ENCODE data around the gene NAGLU.
A peak's percentile ranks its signal among the peaks of the same experiment; 100 is the strongest.
"Not testable (repeated sequence)": the region's sequence is repeated elsewhere in the genome, so short reads cannot be mapped to it uniquely, and the experiment has no call there.

NAGLU gene

DNA sequence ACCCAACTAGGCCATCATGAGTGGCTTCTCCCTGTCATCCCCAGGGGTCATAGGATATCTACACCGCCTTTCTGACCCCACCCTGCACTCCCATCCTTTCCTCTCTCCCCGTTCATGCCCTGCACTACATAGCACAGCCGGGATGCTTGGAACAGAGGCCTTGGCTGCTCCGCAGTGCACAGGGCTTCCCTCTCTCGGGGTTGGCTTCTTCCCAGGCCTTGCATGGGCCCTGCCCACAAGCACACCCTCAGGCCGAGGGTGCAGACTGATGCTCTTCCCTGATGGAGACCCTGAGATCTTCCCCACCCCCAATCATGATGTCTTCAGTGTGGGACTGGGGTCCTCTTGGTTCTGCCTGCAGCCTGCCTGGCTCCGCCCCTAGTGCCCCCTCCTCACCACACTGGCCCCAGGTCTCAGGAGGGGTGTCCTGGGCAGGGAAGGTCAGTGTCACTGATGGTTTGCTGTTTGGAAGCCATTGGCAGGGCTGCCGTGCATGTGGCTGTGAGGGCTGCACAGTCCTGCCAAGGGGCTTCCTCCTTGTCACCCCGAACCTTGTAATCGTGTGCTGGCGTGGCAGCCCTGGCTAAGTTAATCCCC is 14.3 kb upstream of the NAGLU start:
- no peak for DNase-seq

DNA sequence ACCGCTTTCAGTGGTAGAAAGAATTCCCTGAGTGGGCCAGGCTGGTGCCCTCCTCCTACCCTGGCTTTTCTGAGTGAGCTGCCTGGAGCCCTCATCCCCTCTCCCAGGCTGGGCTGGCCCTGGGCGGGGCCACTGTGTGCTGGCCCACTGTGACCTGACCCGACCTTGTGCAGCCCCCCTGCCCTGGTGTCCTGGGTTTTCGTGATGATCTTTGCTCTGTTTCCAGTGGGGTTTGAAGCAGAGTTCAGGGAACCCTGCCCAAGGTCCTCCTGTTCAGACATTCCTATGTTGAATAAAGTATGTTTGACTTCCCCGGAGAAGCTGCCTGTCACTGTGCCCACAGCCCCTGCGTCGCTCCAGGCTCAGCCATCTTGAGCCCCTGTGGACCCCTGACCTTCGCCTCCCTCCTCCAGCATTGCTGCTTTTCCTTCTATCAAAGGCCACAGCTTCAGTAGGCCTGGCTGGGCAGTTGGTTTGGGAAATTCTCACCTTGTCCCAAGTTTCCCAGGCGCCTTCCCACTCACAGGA is 13.7 kb upstream of the NAGLU start:
- DNase-seq, result no peak

DNA sequence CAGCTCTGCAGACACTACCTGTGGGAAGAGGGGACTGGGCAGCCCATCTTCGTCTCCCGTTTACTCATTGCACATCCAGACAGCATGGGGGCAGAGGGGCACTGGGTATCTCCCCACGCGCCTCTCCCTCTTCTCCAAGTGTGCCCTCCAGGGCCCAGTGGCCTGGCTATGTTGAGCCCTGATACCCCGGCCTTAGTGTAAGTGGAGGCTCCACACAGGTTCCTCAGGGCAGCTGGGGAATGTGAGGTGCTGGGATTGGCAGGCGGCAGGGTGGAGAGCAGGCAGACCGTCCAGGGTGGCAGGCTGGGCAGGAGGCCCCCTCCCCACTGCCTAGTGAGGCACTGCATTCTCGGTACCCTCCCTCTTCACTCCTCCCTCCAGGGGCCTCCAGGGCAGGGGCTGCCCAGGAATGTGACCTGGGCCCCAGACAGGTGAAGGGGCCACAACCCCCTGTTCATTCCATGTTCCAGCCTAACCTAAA is 13.2 kb upstream of the NAGLU start:
- no peak for DNase-seq

DNA sequence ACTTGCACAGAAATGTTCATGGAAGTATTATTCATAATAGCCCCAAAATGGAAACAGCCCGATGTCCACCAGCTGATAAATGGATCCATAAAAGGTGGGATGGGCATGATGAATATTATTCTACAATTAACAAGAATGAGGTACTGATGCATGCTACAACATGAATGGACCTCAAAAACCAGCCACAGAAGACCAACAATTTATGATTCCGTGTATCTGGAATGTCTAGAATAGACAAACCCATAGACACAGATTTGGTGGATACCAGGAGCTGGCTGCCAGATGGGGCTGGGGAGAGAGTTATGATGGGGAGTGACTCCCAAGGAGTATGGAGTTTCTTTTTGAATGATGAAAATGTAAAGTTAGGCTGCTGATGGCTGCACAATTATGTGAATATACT is 10.8 kb upstream of the NAGLU start:
- DNase-seq, result no peak

DNA sequence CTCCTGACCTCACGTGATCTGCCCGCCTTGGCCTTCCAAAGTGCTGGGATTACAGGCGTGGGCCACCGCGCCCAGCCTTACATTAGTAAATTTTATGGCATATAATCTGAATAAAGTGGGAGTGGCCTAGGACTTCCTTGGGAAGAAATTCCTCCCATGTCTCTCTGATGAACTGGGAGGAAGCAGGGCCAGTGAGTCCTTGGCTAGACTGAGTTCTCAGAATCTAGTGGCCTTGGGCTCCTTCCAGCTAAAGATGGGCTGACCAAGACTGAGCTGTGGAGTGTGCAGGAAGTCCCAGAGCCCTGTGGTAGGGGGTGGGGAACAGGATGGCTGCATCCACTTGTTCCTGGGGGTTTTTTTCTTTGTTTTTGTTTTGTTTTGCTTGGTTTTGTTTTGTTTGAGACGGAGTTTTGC is 10.0 kb upstream of the NAGLU start:
- DNase-seq, result no peak

DNA sequence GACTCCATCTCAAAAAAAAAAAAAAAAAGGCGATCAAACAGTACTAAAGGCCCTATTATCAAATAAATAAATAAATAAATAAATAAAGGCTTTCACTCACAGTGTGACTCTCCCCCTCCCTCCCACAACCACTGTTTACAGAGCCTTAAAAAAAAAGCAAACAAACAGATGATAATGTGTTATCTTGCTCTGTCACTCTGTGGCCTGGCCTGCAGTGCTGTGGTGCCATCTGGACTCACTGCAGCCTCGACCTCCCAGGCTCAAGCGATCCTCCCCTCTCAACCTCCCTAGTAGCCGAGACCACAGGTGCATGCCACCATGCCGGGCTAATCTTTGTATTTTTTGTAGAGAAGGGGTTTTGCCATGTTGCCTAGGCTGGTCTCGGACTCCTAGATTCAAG is 8.1 kb upstream of the NAGLU start:
- DNase-seq, result no peak

DNA sequence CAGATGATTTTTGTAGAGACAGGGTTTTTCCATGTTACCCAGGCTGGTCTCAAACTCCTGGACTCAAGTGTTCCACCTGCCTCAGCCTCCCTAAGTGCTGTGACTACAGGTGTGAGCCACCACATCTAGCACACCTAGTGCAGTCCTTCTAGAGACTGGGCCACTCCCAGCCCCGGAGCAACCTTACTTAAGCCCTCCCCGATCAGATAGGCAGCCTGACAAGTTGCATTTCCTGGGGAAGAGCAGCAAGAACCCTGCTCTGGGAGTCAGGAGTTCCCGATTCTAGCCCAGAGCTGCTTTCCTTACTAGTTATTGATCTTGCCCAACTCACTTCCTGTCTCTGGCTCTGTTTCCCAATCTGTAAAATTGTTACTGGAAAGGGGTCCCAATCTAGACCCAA is 7.0 kb upstream of the NAGLU start:
- DNase-seq, result no peak

DNA sequence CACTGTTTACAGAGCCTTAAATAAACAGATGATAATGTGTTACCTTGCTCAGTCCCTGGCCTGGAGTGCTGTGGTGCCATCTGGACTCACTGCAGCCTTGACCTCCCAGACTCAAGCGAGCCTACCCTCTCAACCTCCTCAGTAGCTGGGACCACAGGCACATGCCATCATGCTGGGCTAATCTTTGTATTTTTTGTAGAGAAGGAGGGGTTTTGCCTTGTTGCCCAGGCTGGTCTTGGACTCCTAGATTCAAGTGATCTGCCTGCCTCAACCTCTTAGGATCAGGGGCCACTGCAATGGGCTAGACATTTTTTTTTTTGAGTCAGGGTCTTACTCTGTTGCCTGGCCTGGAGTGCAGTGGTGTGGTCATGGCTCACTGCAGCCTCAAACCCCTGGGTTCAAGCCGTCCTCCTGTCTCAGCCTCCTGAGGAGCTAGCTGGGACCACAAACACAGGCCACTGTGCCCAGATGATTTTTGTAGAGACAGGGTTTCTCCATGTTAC is 5.0 kb upstream of the NAGLU start:
- no peak for DNase-seq

DNA sequence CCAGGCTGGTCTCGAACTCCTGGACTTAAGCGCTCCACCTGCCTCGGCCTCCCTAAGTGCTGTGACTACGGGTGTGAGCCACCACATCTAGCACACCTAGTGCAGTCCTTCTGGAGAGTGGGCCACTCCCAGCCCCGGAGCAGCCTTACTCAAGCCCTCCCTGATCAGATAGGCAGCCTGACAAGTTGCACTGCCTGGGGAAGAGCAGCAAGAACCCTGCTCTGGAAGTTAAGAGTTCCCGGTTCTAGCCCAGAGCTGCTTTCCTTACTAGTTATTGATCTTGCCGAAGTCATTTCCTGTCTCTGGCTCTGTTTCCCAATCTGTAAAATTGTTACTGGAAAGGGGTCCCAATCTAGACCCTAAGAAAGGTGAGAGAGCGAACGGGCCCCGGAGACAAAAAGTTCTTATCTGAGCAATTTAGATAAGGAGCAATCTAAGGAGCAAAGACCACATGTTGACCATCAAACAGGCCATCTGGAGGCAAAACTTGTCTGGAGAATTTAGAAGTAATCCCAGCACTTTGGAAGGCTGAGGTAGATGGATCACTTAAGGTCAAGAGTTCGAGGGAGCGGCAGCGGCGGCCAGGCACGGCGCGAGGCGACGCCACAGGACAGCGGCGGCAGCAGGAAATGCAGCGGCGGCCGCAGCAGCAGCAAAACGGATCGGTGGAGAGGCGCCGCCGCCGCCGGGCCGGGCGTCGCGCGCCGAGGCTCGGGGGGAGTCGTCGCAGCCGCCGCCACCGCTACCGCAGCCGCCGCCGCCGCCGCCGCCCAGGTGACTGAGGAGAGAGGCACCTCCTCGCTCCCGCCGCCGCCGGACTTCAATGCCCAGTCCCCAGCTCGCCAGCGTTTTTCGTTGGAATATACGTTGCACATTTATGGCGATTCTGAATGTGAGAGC is 4.3 kb upstream of the NAGLU start:
- DNase-seq, result no peak

DNA sequence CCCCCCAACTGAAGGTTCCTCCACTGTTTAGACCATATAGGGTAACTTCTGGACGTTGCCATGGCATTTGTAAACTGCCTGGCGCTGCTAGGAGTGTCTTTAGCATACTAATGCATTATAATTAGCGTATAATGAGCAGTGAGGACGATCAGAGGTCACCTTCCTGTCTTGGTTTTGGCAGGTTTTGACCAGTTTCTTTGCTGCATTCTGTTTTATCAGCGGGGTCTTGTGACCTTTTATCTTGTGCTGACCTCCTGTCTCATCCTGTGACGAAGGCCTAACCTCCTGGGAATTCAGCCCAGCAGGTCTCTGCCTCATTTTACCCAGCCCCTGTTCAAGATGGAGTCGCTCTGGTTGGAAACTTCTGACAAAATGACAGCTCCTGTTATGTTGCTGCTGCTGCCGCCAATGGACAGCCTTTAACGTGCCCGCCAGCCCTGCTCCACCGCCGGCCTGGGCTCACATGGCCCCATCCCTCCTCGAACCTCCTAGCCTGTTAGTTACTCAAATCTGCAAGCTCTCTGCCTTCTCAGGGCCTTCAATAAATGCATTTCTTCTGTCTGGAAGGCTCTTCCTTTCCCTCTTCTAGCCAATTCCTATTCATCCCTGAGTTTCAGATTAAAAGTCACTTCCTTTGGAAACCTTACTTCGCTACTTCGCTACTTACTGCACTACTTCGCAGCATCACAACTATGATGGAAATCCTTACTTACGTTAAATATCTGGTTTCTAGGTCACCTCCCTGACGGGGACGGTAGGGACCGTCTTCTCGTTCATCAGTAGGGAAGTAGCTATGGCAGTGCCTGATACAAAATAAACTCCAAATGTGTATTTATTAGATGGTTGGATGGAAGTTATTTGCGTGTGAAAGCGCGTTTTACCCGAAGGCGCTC is 640 bp upstream of the NAGLU start:
- DNase-seq, result no peak

DNA sequence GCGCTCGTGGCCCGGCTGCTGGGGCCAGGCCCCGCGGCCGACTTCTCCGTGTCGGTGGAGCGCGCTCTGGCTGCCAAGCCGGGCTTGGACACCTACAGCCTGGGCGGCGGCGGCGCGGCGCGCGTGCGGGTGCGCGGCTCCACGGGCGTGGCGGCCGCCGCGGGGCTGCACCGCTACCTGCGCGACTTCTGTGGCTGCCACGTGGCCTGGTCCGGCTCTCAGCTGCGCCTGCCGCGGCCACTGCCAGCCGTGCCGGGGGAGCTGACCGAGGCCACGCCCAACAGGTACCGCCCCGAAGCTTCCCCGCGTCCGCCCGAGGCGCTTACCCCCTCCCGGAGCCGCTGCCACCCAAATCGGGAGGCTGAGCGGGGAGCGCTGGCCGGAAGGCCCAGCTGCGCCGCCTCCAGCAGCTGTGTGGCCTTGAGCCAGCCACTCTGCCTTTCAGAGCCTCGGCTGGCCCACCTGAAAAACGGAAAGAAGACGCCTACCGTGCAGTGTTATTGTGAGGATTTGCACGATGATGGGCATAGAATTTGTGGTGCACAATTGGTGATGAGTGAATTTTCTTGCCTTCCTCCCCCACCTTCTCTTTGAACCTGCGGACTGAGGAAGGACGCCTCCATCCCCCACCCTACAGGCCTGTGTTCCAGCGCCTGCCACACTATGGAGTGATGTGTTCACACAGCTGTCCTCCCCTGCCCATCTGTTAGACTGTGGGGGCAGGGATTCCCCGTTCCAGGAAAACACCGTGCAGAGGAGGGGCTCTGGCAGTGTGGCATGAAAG is 523 bp downstream of the NAGLU start:
- peak; percentile 73 for DNase-seq

DNA sequence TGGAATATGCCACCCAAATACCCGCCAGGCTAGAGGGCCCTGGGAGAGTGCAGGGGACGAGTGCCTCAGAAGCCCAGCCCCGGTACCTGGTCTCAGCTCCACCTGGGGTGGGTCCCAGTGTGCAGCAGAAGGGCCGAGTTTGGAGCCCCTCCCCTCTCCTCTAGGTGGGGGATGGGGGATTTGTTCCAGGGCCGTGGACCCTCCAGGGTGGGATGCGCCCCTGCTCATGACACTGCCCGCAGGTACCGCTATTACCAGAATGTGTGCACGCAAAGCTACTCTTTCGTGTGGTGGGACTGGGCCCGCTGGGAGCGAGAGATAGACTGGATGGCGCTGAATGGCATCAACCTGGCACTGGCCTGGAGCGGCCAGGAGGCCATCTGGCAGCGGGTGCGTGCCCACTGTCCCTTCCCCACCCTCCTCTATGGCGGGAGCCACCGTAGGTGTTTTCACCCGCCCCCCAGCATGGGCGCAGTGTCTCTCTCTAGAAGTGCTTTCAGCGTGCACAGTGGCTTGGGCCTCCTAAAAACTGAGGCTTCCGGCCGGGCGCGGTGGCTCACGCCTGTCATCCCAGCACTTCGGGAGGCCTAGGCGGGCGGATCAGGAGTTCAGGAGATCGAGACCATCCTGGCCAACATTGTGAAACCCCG is 1.2 kb downstream of the NAGLU start:
- DNase-seq, result no peak

DNA sequence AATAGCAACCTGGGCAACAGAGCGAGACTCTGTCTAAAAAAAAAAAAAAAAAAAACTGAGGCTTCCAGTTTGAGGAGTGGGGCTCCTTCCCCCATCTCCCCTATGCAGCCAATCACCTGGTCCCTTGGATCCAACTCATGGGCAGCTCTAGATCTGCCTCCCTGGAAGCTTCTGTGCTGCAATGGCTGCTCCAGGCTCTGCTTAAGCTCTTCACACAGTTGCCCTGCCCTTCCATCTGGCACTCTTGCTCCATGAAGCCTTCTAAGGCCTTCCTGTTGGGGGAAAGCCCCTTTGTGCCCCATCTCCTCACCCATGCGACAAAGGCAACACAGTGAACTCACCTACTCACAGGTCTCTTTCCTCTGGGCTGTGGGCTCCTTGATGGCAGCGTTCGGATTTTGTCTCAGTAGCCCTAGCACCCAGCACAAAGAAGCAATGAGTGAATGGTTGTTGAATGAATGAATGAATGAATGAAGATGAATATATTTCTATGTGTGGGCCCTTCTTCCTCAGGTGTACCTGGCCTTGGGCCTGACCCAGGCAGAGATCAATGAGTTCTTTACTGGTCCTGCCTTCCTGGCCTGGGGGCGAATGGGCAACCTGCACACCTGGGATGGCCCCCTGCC is 1.9 kb downstream of the NAGLU start:
- no peak for DNase-seq

DNA sequence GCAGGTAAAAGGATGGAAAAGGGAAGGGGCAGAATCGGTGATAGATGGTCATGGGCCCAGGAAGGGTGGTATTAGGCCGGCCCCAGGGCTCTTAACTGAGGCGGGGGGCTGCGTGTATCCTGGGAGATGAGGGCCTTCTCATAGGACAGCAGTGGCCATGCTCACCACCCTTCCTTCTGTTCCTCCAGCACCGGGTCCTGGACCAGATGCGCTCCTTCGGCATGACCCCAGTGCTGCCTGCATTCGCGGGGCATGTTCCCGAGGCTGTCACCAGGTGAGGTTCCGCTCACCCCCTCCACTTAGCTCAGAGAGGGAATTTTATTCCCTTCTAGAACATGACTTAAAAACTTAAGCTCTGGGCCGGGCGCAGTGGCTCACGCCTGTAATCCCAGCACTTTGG is 2.4 kb downstream of the NAGLU start:
- DNase-seq, result no peak

DNA sequence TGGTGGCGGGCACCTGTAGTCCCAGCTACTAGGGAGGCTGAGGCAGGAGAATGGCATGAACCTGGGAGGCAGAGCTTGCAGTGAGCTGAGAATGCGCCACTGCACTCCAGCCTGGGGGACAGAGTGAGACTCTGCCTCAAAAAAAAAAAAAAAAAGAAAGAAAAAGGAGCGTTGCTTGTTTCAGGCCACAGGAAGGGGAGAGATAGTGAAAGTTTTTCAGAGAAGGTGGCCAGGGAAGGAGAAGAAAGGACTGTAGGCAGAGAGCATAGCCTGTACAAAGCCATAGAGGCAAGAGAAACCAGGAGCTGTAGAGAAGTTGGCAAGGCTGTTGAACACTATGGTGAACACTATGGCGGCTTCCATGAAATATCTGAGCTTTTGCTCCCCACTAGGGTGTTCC is 4.5 kb downstream of the NAGLU start:
- DNase-seq, result not testable (repeated sequence)

DNA sequence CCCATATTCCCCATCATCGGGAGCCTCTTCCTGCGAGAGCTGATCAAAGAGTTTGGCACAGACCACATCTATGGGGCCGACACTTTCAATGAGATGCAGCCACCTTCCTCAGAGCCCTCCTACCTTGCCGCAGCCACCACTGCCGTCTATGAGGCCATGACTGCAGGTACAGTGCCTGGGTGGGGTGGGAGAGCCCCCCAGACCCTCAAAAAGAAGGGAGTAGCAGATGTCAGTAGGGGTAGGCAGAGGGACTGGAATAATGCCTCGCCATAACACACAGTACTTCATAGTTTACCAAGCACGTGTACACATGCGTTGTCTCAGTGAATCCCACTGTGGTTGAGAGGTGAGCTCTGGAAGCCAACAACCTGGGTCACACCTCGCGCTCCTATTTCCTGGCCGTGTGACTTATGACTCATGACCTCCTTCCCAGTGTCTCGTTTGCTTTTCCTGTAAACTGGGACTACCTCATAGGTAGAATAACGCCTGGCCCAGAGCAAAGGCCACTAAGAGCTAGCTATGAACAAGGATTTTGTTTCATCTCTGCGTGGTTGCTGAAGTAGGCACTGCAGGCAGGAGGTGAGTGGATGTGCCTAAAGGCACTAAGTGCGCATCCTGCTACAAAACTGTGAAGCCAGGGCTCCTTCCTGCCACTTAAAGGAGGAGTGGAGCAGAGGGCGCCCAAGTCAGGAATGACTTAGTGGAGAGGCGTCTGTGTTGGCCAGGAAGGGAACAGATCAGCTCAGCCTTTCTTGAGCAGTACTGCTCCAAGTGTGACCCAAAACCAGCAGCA is 5.2 kb downstream of the NAGLU start:
- no peak for DNase-seq

DNA sequence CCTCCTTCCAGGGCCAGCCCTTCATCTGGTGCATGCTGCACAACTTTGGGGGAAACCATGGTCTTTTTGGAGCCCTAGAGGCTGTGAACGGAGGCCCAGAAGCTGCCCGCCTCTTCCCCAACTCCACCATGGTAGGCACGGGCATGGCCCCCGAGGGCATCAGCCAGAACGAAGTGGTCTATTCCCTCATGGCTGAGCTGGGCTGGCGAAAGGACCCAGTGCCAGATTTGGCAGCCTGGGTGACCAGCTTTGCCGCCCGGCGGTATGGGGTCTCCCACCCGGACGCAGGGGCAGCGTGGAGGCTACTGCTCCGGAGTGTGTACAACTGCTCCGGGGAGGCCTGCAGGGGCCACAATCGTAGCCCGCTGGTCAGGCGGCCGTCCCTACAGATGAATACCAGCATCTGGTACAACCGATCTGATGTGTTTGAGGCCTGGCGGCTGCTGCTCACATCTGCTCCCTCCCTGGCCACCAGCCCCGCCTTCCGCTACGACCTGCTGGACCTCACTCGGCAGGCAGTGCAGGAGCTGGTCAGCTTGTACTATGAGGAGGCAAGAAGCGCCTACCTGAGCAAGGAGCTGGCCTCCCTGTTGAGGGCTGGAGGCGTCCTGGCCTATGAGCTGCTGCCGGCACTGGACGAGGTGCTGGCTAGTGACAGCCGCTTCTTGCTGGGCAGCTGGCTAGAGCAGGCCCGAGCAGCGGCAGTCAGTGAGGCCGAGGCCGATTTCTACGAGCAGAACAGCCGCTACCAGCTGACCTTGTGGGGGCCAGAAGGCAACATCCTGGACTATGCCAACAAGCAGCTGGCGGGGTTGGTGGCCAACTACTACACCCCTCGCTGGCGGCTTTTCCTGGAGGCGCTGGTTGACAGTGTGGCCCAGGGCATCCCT is 7.4 kb downstream of the NAGLU start:
- no peak for DNase-seq

DNA sequence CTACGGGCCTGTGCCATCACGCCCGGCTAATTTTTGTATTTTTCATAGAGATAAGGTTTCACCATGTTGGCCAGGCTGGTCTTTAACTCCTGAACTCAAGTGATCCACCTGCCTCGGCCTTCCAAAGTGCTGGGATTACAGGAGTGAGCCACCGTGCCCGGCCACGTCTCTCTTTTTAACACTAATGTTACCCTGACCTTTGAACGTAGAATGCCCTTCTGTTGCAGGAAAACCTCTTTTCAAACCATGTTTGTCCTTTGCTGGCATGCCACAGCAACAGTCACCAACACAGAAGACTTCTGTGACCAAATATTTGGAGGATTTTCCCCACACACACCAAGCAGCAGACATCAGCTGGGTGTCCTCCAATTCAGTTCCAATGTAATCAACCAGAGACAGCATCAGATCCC is 8.8 kb downstream of the NAGLU start:
- no peak for DNase-seq

Data from NCI-H2081 treated with DMSO at 0.1 percent for 48 hours (cell line).